ENCODE data around the gene KRTAP10-8.
A peak's percentile ranks its signal among the peaks of the same experiment; 100 is the strongest.

KRTAP10-8 gene

GRCh38 chr21:44653123-44653522, 41.2 kb downstream of the KRTAP10-8 start (continued):
- TF ChIP-seq ZNF202 (tag by site-specific recombination; IDR thresholded peaks at IDR 0.05; ENCODE audit: borderline replicate concordance) (no peak), ZNF530 (tag by site-specific recombination; IDR thresholded peaks at IDR 0.05; ENCODE audit: low read depth) (no peak), ZNF16 (tag by site-specific recombination; IDR thresholded peaks at IDR 0.05; ENCODE audit: low read depth) (no peak), ZNF211 (tag by site-specific recombination; IDR thresholded peaks at IDR 0.05; ENCODE audit: low read depth) (no peak), EGR2 (tag by site-specific recombination; IDR thresholded peaks at IDR 0.05; ENCODE audit: low read depth) (no peak), ZNF645 (tag by site-specific recombination; IDR thresholded peaks at IDR 0.05) (no peak), ZNF354C (tag by site-specific recombination; IDR thresholded peaks at IDR 0.05; ENCODE audit: borderline replicate concordance, low read depth) (no peak), REST (tag by site-specific recombination; IDR thresholded peaks at IDR 0.05) (no peak), HOXA7 (CRISPR knock-in tag; IDR thresholded peaks at IDR 0.05; ENCODE audit: borderline replicate concordance) (no peak)

GRCh38 chr21:44653656-44654575, 42.0 kb downstream of the KRTAP10-8 start:
- Histone ChIP-seq H3K9me3 (ENCODE audit: control insufficient read depth, insufficient read depth, low read depth, low read length) (no peaks in the 10 kb centered on the region), H3K36me3 (ENCODE audit: control insufficient read depth in 2 of 2, insufficient read depth in 1 of 2, low read length in 2 of 2) (no peaks in the 10 kb centered on the region), H3K4me1 (ENCODE audit: control insufficient read depth, insufficient read depth, low read length) (no peaks in the 10 kb centered on the region), H3K4me3 (ENCODE audit: low read depth, low read length) (no peak overlapping the region), H3K27ac (ENCODE audit: extremely low read depth, low read depth, low read length) (no peak overlapping the region)
- no peak for TF ChIP-seq KLF10 (tag by site-specific recombination; IDR thresholded peaks at IDR 0.05)
- peak; percentile 96 for TF ChIP-seq ZIC2 (tag by site-specific recombination; IDR thresholded peaks at IDR 0.05)
- POLR2A ChIA-PET: no interaction called here
- CTCF ChIA-PET: no interaction called here

- Histone ChIP-seq H3K4me1 (ENCODE audit: control insufficient read depth, insufficient read depth, low read length) (no peaks in the 10 kb centered on the region), H3K36me3 (ENCODE audit: control insufficient read depth in 2 of 2, insufficient read depth in 1 of 2, low read length in 2 of 2) (no peaks in the 10 kb centered on the region), H3K4me3 (ENCODE audit: low read depth, low read length) (no peak within 1 kb of the TSS), H3K27ac (ENCODE audit: extremely low read depth, low read depth, low read length) (no peak within 1 kb of the TSS), H3K9me3 (ENCODE audit: control insufficient read depth, insufficient read depth, low read depth, low read length) (no peaks in the 10 kb centered on the region)
- ChIA-PET POLR2A (no interaction called here), CTCF (no interaction called here)
- no peak for TF ChIP-seq MEIS1 (CRISPR knock-in tag; IDR thresholded peaks at IDR 0.05; ENCODE audit: borderline replicate concordance)
- no peak for TF ChIP-seq ZIC2 (tag by site-specific recombination; IDR thresholded peaks at IDR 0.05)
- TF ChIP-seq ZNF10 (tag by site-specific recombination; IDR thresholded peaks at IDR 0.05): no peak
- TF ChIP-seq ZBTB6 (tag by site-specific recombination; IDR thresholded peaks at IDR 0.05): no peak
- no peak for TF ChIP-seq ZNF624 (tag by site-specific recombination; IDR thresholded peaks at IDR 0.05)
- no peak for TF ChIP-seq ZBTB1 (tag by site-specific recombination; IDR thresholded peaks at IDR 0.05)
- no peak for TF ChIP-seq ZNF391 (tag by site-specific recombination; IDR thresholded peaks at IDR 0.05; ENCODE audit: borderline replicate concordance, low read depth)
- no peak for TF ChIP-seq WT1 (tag by site-specific recombination; IDR thresholded peaks at IDR 0.05)
- no peak for TF ChIP-seq ZSCAN18 (tag by site-specific recombination; IDR thresholded peaks at IDR 0.05)
- TF ChIP-seq ZSCAN4 (tag by site-specific recombination; IDR thresholded peaks at IDR 0.05): no peak
Measured at GRCh38 chr21:44654576-44655175, 42.8 kb downstream of the KRTAP10-8 start, which contains the start of gene KRTAP12-4. Gene KRTAP12-4, minus strand, starts transcription at chr21:44654659. Its CDS starts 45 bp downstream, at chr21:44654614.

Data from HEK293 (cell line).